Measurements from ENCODE around the gene MTREX.
"Not testable (repeated sequence)": the region's sequence is repeated elsewhere in the genome, so short reads cannot be mapped to it uniquely, and the experiment has no call there.

The MTREX gene

GRCh38 chr5:55307383-55308253 lies at the start of gene MTREX, which contains the start of gene DHX29:
TSS of gene MTREX (plus strand) at chr5:55307989. CDS start at chr5:55308014, 25 bp downstream.
TSS of gene DHX29 (minus strand) at chr5:55307694. CDS start at chr5:55307573, 121 bp downstream.
- DNase-seq: peak; percentile 91

- no peak for DNase-seq
Observed at GRCh38 chr5:55258339-55258738, 49.5 kb upstream of the MTREX start.

GRCh38 chr5:55276771-55277170 lies 31.0 kb upstream of the MTREX start:
- no peak for DNase-seq

GRCh38 chr5:55278778-55279177 lies 29.0 kb upstream of the MTREX start:
- no peak for DNase-seq

- DNase-seq: no peak
Observed at GRCh38 chr5:55286411-55286933, 21.3 kb upstream of the MTREX start.

GRCh38 chr5:55289808-55290207 lies 18.0 kb upstream of the MTREX start:
- no peak for DNase-seq

- DNase-seq: no peak
Observed at GRCh38 chr5:55290991-55291390, 16.8 kb upstream of the MTREX start.

- DNase-seq: no peak
Observed at GRCh38 chr5:55294935-55295334, 12.9 kb upstream of the MTREX start.

- no peak for DNase-seq
Observed at GRCh38 chr5:55300890-55301289, 6.9 kb upstream of the MTREX start.

GRCh38 chr5:55303238-55303690 lies 4.5 kb upstream of the MTREX start:
- DNase-seq: no peak

GRCh38 chr5:55304584-55304983 lies 3.2 kb upstream of the MTREX start:
- DNase-seq: no peak

GRCh38 chr5:55305345-55305744 lies 2.4 kb upstream of the MTREX start:
- DNase-seq: no peak

- no peak for DNase-seq
Observed at GRCh38 chr5:55306641-55307382, 977 bp upstream of the MTREX start.

GRCh38 chr5:55308254-55308836 lies 556 bp downstream of the MTREX start:
- DNase-seq: peak; percentile 32

- no peak for DNase-seq
Observed at GRCh38 chr5:55313870-55314617, 6.3 kb downstream of the MTREX start.

- no peak for DNase-seq
Observed at GRCh38 chr5:55316289-55316688, 8.5 kb downstream of the MTREX start.

GRCh38 chr5:55316837-55317236 lies 9.0 kb downstream of the MTREX start:
- no peak for DNase-seq

GRCh38 chr5:55318237-55318636 lies 10.4 kb downstream of the MTREX start:
- not testable (repeated sequence) for DNase-seq

GRCh38 chr5:55319491-55319890 lies 11.7 kb downstream of the MTREX start:
- no peak for DNase-seq

GRCh38 chr5:55320571-55320970 lies 12.8 kb downstream of the MTREX start:
- DNase-seq: no peak

GRCh38 chr5:55324006-55324405 lies 16.2 kb downstream of the MTREX start:
- DNase-seq: no peak

- no peak for DNase-seq
Observed at GRCh38 chr5:55324815-55325418, 17.1 kb downstream of the MTREX start.

Measured in stimulated activated CD8-positive, alpha-beta memory T cell treated with anti-CD3 and anti-CD28 coated beads, Interleukin-4, amount 100 ng/mL, for 48 hours (primary cell).